ENCODE data around the gene KLHL35.

The KLHL35 gene

DNA sequence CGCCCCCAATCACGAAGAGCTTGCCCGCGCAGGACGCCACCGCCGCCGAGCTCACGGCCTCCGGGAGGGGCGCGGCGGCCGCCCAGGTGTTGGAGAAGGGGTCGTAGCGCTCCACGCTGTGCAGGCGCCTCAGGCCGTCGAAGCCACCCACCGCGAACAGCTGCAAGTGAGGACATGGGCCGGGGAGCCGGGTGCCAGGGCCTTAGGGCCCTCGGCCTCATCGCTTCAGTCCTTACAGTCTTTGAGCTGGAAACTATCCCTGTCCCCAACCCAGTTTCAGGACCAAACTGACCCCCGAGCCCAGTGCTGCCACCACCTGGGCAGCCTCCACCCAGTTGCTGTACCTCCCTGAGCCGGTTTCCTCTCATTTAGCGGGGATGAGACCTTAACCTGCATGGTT, 7.6 kb downstream of the KLHL35 start:
- TF ChIP-seq, protein P1, sequence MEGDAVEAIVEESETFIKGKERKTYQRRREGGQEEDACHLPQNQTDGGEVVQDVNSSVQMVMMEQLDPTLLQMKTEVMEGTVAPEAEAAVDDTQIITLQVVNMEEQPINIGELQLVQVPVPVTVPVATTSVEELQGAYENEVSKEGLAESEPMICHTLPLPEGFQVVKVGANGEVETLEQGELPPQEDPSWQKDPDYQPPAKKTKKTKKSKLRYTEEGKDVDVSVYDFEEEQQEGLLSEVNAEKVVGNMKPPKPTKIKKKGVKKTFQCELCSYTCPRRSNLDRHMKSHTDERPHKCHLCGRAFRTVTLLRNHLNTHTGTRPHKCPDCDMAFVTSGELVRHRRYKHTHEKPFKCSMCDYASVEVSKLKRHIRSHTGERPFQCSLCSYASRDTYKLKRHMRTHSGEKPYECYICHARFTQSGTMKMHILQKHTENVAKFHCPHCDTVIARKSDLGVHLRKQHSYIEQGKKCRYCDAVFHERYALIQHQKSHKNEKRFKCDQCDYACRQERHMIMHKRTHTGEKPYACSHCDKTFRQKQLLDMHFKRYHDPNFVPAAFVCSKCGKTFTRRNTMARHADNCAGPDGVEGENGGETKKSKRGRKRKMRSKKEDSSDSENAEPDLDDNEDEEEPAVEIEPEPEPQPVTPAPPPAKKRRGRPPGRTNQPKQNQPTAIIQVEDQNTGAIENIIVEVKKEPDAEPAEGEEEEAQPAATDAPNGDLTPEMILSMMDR (IDR thresholded peaks at IDR 0.05; ENCODE audit: extremely low read depth, insufficient read depth, missing control alignments): peak; percentile 25
- DNase-seq (ENCODE audit: low spot score): no peak
- in situ Hi-C loops (cut with MboI; ENCODE audit: low pct_unique_long_range_greater_than_20kb, low sequenced_read_pairs, unreplicated experiment): no loop called here

DNA sequence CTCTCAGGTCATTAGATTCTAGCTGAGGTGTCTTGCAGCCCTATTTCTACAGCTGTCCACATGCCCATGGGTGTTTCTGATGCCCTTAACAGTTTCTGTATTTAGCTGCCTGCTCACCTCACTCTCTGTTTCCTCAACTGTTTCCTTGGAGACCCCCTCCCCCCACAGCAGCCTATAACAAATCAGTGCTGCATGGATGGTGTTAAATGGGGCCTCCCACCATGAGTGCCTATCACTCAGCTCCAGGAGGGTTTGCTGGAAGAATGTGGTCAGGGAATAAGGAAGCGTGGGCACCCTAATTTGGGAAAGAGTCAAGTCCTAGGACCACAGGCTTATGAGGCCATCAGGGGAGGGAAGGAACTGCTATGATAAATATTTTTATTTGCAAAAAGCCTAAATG, 8.6 kb downstream of the KLHL35 start:
- TF ChIP-seq, protein P1 (IDR thresholded peaks at IDR 0.05; ENCODE audit: extremely low read depth, insufficient read depth, missing control alignments): no peak
- no peak for DNase-seq (ENCODE audit: low spot score)
- in situ Hi-C loops (cut with MboI; ENCODE audit: low pct_unique_long_range_greater_than_20kb, low sequenced_read_pairs, unreplicated experiment): no loop called here

DNA sequence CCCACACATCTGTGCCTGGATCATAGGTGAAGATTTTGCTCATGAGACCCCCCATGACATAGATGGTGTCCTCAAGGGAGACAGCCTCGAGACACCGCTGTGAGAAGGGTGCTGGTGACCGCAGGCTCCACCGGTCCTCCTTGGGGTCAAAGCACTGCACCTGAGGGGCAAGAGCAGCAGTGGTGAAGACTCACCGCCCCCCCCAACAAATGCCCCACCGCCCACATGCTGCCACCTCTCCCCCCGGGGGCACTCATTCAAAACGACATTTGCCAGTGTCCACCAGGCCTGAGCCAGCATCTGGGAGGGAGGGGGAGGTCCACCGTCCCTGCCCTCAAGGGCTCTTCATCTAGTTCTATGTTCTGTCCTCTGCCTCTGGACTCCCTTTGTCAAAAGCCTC, 9.3 kb downstream of the KLHL35 start:
- in situ Hi-C loops (cut with MboI; ENCODE audit: low pct_unique_long_range_greater_than_20kb, low sequenced_read_pairs, unreplicated experiment): no loop called here
- TF ChIP-seq, protein P1 (IDR thresholded peaks at IDR 0.05; ENCODE audit: extremely low read depth, insufficient read depth, missing control alignments): no peak
- DNase-seq (ENCODE audit: low spot score): no peak

DNA sequence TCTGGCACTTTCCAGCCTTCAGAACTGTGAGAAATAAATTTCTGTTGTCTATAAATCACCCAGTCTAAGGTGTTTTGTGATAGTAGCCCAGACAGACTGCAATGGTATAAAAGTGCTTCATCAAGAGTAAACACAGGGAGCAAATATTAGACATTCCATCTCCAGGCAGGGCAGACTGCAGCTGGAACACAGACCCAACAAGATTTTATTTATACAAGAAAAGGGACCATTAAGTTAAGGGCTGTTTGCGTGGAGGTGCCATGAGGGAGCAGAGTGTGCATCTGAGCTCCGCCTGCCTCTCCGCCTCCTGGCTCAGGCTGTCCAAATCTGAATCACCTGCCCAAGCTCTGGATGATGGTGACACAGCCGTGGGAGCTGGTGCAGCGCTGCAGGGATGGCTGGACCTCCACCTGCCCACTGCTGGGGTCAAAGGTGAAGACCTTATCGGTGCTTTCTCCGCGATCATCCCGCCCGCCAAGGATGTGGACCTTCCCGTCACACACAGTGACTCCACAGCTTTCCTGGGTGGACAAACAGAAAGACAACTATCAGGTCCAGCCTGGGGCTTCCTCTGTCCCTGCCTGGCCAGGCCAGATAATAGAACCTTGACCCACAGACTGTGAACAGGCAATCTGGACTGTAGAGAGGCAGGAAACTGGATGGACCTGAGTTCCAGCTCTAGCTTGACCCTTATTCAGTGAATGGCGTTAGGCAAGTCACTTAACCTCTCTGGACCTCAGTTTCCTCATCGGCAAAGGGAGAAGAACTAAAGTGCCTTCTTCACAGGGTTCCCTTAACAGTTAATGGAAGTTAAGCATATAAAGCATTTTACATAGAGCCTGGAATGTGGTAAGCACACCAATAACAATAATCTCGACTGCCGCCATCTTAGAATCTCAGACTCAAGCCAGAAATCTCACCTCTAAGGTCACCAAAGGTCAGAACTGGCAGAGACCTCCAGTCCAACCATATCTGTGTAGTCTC, 10.5 kb downstream of the KLHL35 start:
- DNase-seq (ENCODE audit: low spot score): no peak
- TF ChIP-seq, protein P1 (IDR thresholded peaks at IDR 0.05; ENCODE audit: extremely low read depth, insufficient read depth, missing control alignments): no peak
- in situ Hi-C loops (cut with MboI; ENCODE audit: low pct_unique_long_range_greater_than_20kb, low sequenced_read_pairs, unreplicated experiment): no loop called here

DNA sequence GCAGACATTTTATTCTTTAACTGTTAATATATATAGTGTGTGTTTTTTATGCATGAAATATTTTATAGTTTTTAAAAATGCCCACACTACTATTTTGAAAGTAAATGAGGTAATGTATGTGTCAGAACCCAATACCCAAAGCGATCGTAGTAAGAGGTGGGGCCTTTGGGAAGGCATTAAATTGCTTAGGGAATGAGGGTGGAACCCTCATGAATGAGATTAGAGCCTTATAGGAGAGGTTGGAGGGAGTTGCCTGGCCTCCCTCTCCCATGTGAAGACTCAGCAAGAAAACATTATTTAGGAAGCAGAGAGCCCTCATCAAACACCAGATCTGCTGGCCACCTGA, 11.1 kb downstream of the KLHL35 start:
- in situ Hi-C loops (cut with MboI; ENCODE audit: low pct_unique_long_range_greater_than_20kb, low sequenced_read_pairs, unreplicated experiment): no loop called here
- TF ChIP-seq, protein P1 (IDR thresholded peaks at IDR 0.05; ENCODE audit: extremely low read depth, insufficient read depth, missing control alignments): no peak
- no peak for DNase-seq (ENCODE audit: low spot score)

DNA sequence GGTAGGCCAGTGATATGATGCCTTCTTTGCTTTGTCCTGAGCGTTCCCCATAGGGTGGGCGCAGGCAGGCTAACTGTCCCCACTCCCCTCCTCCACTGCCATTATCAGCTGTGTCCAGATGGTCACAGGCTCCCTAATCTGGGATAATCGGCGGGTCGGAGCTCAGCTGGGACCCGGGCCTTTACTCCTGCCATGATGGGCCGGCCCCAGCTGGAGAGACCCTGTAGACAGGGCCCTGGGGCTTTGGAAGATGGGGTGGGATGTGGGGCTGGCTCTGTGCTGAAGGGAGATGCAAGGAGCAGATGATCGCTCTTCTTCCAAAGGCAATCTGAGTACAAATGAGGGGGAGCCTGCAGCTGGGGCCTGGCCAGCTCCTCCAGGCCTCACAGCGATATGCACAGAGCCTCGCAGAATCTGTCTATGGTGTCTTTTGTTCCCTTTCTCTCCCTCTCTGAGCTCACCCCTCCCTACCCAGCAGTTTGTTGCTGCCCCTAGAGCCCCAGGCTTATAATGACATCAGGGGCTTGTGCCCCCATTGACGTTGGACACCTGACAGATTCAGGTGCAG, 11.9 kb downstream of the KLHL35 start:
- DNase-seq (ENCODE audit: low spot score): no peak
- in situ Hi-C loops (cut with MboI; ENCODE audit: low pct_unique_long_range_greater_than_20kb, low sequenced_read_pairs, unreplicated experiment): no loop called here
- TF ChIP-seq, protein P1 (IDR thresholded peaks at IDR 0.05; ENCODE audit: extremely low read depth, insufficient read depth, missing control alignments): no peak
